Measurements from ENCODE around the gene SHISA8.

Gene SHISA8

DNA sequence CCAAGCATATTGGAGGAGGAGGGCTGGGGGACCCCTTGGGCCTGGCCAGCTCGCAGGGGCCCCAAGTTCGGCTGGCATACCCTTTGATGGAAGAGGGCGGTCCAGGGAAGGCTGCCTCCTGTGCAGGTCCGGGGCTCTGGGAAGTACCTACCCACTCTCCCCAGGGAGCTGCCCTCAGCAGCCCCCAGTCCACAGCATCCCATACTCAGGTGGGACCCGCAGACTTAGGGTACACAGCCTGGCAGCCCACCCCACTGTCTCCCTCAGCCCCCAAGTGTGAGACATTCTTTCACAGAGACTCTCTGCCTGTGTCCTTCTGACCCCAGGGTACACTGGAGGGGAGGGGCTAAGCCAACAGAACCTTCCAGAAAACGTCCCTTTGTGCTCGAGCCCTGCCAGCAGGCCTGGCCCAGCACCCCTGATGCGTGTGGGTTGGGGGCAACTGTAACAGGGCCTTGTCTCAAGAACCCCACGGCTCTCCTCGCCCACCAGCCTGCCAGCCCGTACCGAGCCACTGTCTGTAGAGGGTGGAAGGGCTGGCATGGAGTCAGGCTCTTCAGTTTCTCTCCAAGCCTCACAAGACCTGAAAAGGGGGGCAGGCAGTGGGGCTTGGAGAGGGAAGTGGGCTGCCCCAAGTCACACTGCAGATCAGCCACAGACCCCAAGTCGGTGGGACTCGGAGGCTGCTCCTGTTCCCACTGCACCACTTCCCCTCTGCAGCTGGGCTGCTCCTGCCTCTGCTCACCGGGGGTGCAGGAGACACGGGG lies 18.7 kb upstream of the SHISA8 start:
- no peak for DNase-seq

DNA sequence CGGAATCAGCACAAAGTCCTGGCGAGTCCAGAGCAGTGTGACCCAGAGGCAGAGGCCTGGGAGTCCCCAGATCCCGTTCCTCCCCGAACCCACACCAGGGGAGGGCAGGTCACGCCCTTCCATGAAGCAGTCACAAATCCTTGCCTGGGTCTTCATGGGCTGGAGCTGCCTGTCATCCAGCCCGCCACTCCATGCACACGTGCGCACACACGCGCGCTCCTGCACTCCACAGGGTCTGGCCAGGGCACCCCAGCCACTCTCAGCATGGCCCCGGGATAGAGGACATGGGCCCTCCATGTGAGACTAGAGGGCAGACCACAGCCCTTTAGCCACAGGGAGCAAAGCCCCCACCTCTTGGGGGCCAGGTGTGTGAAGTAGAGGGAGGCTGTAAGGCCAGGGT lies 17.5 kb upstream of the SHISA8 start:
- no peak for DNase-seq

DNA sequence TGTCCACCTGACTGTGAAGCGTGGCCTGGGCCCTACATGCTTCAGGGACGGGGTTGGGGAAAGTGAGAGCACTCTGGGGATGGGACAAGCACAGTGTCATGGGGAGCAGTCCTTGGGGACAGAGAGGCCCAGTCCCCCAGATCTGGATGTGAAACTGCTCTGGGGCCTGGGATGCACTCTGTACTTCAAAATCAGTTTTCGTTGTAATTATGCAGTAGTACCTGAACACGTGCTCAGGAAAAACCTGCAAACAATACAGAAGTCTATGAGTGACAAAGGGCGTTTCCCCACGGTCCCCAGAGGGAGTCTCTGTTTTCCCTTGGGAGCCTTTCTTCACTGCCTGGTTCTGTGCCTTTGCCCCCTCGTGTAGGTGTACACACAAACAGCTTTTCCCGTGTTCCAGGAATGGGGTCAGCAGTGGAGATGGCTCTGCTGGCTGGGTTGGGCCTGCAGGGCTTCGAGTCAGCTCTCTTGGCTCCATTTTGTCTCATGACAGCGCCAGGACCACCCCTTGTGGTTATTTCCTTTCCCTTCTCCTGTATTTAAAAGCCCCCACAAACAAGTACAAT lies 16.9 kb upstream of the SHISA8 start:
- DNase-seq, result no peak

DNA sequence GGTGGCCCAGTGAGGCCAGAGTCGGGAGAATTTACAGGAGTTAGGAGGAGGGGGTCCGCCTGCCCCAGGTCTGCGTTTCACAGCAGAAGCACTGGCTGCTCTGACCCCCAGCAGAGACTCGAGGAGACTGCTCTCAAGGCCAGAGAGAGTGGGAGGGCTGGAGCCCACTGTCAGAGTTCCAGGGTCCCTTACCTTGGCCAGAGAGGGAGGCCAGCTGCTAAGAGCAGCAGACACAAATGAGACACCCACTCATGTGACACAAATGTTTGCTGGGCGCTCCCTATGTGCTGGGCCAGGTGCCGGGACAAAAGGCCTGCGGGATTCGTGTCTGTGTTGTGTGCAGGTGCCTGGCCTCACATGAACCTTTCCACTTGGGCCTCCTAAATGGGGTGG lies 14.5 kb upstream of the SHISA8 start:
- no peak for DNase-seq

DNA sequence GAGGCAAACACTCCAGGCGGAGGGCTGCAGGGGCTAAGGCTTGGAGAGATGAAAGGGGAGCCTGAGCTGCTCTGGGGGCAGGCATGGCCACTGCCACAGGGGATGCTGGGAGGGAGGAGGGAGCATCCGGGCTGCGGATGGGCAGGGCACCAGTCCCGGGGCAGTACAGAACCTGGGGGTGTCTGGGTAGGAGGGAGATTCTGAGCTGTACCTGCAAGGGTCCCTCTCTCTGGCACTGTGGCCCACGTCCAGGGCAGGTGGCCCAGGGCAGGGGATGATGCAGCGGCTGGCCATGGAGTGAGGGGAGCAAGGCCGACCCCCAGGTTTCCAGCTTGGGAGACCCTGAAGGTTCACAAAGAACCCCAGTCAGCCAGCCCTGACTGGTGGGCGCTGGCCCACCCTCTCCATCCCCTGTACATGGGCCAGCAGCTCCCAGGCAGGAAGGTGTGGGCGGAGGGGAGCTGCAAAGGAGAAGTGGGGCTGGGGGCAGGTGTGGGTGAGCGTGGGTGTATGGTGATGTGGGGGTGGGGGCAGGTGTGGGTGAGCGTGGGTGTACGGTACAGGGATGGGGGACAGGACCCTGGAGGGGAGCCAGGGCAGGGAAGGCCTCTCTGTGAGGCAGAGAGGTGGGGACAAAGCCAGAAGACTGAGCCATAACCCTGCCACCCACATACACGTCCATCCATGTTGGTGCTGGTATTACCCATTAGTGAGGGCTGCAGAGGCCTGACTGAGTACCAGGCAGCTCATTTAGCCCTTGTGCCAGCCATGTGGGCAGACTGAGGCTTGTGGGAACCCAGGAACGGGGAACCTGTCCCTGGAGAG lies 13.9 kb upstream of the SHISA8 start:
- no peak for DNase-seq

DNA sequence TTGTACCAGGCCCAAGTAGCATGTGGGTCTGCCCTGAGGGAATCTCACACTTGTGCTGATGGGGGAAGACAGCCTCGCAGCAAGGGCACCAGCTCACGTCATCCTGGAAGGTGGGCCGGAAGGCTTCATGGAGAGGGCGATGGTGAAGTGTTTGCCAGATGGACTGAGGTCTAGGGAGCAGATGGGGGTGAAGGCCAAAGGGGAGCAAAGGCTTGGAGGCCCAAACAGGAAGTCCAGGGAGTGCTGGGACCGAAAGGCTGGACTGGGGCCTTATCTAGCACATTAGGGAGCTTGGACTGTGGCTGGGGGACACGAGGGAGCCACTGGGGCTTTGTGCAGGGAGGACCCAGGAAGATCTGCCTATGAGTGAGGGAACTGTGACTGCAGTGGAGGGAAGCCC lies 12.9 kb upstream of the SHISA8 start:
- no peak for DNase-seq

DNA sequence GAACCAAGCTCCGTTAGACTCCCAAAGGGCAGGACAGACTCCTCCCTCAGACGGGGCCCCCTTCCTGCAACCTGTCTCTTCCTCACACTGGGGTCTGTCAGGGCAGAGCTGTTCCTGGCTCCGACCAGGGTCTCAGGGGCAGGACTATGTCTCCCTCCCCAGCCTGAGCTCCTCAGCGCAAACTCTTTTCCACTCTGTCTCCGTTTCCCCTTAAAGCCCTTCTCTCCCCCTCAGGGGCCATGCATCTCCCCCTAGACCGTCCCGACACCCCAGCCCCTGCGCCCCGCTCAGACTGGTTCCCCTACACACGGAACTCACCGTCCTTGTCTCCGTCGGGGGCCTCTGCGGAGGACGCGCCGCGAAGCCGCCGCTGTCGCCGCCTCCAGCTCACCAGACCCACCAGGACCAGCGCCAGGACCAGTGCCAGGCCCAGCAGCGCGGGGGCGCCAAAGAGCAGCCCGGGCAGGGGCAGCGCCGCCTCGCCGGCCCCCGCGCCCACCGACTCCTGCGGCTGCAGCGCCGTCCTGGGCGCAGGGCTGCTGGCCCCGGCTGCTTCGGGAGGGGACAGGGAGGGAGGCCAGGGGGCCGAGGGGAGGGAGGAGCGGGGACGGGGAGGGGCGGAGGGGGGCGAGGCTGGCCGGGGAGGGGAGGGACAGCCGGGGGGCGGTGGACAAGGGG lies 11.0 kb upstream of the SHISA8 start:
- peak; percentile 59 to 76 (median 70) for DNase-seq

DNA sequence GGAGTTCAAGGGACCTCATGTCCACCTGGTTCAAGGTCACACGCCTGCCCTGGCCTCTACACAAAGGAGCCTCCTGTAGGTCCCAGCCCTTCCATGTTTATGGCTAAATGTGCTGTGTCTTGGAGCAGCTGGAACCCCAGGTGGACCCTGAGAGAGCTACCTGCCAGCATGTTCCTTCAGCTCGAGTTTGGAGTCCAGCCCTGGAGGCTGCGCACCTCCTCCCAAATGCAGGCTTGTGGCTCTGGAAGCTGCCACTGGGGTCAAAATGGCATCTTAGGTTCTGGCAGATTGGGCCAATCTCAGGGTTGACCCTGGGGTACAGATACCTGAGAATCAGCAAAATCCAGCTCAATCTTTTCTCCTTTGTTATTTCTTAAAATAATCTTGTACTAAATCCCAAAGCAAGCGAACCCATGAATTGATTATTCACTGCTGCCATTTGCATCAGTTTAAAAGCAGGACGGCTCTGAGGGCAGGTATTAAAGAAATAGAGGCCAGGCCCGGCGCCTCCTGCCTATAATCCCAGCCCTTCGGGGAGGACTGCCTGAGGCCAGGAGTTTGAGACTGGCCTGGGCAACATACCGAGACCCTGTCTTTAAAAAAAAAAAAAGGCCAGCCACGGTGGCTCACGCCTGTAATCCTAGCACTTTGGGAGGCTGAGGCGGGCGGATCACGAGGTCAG lies 8.9 kb upstream of the SHISA8 start:
- no peak for DNase-seq

DNA sequence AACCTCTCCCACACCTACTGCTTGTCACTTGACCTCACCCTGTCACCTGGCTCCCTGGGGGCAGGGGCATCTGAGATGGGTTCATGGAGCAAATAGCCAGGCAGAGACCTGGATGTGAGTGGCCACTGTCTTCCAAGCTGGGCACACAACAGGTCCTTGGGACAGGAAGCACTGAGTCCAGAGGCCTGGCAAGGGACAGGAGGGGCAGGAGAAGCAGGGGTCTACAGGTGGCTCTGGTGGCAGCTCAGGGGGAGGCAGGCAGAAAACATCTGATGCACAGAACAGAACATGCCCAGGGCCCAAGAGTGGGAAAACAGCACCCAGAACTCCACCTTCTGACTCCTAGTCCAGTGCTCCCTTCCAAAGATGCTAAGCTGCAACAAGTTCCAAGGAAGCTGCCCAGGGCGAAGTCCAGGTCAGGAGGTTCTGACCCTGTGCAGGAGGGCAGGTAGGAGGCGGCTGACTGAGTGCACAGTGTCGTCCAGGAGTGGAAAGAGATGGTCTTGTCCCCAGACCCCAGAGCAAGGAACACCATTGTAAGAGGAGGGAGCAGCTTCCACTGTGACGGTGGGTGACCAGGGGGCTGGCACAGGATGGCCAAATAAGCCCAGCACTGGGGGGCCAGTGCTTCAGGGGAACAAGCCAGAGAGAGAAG lies 8.2 kb upstream of the SHISA8 start:
- DNase-seq, result no peak

DNA sequence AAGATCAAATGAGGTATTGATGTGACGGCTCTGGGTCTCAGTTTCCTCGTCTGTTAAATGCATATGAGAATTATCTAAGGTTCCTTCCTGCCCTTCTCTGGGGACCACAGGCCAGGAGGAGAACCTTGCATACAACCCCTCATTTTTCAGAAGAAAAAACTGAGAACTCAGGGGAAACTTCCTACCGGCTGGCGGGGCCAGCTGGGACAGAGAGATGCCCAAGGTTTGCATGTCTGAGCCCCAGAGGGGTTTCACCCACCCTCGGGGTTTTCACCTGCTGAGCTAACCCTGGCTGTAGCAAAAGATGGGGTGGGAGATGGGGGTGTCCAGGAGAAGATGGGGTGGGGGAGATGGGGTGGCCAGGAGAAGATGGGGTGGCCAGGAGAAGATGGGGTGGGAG lies 7.5 kb upstream of the SHISA8 start:
- no peak for DNase-seq

DNA sequence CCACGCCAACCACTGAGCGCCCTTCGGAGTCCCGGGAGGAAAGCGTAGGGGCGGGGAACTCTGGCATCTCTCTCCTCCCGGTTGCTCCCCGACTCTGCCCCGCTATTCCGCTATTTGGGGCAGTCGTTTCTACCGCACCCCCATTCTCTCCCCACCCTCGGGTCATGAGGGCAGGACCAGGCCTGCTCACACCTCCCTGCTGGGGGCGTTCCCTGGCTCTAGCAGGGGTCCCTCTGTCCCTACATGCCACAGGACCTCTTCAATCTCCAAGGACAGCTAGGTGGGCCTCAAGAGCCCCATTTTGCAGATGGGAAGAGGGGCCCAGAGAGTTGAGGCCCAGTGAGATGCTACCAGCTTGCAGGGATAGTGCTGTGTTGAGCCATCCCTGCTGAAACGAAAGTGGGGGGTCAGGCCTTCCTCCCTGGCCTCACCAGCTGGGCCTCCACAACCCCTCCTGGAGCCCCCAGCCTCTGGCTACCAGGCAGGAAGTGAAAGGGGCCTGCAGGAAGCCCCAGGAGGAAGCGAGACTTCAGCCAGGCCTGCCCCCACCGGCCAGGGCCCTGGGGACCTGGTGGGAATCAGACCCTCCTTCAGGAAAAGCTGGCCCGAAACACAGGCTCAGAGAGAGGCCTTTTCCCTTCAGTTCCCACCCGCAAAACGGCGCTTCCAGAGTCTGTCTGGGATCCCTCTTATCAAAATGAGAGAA lies 5.5 kb upstream of the SHISA8 start:
- DNase-seq, result no peak

DNA sequence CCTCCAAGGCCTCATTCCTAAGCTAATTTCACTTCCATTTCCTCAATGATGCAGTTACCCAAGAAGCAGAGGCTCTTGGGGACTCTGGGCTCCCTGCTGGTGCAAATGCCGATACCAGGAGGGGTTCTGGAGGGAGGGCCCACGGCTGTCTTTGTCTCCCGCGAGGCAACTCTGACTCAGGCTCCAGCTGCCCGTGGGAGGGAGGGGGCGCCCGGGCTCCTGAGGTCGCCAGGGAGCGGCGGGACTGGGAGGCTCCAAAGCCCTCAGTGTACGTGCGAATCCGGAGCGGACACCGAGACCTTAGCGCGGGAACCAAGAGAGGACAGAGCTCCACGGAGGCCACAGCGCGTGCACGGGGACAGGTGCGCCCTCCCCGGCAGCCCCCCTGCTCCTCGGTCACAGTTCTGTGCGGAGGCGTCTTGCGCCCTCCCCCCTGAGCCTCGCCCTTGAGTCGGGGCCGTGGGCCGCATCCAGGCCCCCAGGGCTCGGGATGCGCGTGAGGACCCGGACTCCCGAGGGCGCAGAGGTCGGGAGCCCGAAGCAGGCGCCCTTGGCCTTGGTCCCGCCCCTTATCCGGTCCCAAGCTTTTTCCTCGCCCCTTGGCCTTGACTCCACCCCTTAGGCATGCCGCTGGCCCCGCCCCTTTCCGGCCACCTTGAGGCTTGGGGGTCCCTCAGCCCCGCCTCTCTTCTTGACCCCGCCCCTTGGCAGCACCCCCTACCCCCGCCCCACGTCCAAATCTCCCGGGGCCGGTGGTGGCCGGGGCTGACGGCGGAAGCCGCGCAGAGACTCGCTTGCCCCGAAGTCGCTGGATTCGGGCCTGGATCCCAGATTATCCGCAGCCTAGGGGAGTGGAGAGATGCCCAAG lies 4.7 kb upstream of the SHISA8 start:
- peak in 2 of 5 donors; percentile 28 to 30 for DNase-seq

DNA sequence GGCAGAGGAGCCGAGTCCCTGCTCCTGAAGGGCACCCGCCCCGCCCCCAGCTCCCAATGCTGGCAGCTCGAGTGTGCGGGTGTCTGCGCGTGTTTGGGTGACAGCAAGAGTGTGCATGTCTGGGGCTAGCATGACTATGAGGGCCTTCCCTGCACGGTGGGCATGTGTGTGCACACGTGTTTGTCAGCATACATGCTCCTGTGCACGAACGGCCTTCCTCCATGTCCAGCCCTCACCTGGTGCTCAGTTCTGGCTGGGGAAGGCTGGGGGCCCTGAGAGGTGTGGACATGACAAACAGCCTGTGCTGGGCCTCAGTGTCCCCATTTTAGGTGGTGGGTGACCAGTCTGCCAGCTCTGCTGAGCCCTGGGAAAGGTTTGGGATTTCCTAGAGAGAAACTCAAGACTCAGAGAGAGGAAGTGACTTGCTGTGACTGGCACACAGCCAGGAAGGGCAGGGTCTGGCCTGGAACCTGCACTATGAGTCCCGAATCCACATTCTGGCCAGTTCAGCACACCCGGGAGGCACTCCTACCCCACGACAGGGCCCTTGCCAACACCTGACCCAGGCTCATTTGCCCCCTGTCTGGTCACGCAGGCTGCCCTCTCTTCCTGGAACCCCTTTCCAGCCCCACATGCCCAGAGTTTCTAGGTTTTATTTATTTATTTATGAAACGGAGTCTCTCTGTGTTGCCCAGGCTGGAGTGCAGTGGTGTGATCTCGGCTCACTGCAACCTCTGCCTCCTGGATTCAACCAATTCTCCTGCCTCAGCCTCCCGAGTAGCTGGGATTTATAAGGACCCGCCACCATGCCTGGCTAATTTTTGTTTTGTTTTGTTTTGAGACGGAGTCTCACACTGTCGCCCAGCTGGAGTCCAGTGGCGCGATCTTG lies 3.3 kb upstream of the SHISA8 start:
- DNase-seq, result no peak

DNA sequence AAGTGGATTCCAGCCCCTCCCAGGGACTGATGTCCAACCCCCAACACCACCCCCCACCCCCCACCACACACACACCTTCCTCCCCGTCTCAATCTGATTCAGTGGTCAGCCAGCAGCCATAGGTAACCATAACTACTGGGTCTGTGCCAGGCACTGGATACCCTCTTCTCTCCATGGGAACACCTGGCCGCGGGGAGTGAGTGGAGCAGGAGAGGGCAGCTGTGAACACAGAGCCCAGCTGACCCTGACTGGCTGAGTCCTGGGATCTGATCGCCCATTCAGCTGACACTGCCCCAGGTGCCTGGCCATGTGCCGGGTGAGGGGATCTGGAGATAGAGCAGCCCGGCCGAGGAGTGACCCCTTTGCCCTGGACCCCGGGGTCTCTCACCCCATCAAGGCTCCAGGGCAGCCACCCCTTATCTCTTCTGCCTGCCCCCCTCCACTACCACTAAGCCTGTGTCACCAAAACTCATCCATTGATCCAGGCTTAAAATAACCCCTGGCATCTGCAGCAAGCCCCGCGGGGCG lies 2.6 kb upstream of the SHISA8 start:
- DNase-seq, result no peak

DNA sequence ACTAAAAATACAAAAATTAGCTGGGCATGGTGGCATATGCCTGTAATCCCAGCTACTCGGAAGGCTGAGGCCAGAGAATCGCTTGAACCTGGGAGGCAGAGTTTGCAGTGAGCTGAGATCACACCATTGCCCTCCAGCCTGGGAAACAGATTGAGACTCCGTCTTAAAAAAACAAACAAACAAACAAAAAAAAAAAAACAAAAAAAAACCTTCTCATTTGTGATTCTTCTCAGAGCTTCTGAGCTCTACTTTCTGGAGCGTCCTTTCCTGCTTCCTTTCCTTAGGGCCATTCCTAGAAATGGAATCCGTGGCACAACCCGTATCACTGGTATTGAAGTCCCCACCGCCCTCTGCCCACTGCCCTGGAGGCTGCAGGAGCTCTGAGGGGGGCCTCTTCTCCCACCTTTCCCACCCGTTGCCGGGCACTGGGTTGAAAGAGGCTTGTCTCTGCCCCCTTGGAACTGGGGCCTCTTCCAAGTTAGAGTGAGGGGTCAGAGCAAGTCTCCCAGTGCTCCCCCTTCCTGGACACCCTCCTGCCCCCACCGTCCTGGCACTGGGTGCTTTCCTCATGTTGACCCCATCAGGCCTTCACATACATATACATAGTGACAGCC lies 2.0 kb upstream of the SHISA8 start:
- DNase-seq, result no peak

DNA sequence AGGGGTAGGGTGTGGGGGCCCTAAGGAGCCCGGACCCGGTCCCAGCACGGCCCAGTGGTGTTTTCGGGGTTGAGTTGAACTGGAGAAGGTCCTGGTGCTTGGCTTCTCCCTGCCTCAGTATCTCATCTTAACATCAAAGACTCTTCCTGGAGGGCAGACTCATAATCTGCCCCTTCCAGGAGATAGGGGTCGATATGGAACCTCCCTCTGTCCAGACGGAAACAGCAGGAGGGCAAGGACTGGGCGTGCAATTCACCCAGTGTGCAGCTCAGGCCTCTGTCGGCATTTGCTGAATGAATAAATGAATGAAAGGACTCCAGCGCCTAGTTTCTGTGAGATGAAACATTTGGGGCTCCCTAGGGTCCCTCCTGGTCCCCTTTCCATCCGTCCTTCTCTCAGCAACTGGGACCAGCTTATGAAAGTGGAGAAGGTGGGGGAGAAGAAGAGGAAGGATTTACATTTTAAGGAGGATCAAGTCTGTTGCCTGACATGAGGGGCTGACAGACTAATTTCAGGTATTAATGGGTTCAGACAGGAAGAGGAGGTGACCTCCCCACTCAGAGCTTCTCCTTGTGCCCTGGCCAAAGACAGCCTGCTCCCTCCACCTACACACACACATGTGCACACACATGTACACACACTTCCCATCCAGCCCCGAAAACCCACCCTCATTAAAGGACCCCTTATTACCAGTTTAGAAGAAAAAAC lies 1.1 kb upstream of the SHISA8 start:
- no peak for DNase-seq

DNA sequence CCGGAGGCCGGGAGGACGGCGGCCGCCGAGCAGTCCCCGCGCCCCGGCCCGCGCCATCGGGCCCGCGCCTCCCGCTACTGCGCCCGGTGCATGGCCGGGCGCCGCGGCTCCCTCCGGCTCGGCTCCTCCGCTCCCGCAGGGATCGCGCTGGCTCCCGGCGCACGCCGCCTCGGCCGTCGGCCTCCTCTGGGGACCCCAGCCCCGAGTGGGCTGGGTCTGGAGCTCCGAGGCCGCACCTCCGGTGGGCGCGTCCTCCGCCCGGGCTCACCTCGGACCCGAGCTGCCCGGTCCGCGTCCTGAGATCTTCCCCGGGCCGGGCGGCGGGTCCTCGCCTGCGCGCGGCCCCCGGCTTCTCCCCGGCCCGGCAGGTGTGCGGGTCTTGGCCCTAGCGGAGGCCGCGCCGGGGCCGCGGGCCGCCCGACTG lies 251 bp downstream of the SHISA8 start:
- DNase-seq, result no peak

Measured in T-helper 1 cell (primary cell).